Chondrocyte (in vitro differentiated cells): Measurements from ENCODE around the gene TMEM203. TPM values are rescaled to one million over a fixed set of nuclear protein-coding genes. Genes with fewer than 3 reads are reported as not detected.

Experiments used
- DNase-seq: peaks from one replicate; pipeline ENCODE4 v3.0.0; 2021; ENCODE audit warnings: mixed read lengths, low spot score
- H3K27ac Mint-ChIP-seq: one replicate; pipeline ENCODE4 v1.8.0; 2021; ENCODE audit warnings: mild to moderate bottlenecking, moderate library complexity, mixed read lengths; ENCODE audit not compliant: unreplicated experiment
- H3K27me3 Mint-ChIP-seq: 2 replicates; pipeline ENCODE4 v1.8.0; 2021; ENCODE audit warnings: low read depth, mixed read lengths
- H3K36me3 Mint-ChIP-seq: 2 replicates; pipeline ENCODE4 v1.8.0; 2021; ENCODE audit warnings: low read depth, mixed read lengths
- H3K4me1 Mint-ChIP-seq: 2 replicates; pipeline ENCODE4 v1.8.0; 2021; ENCODE audit warnings: low read depth, mild to moderate bottlenecking, mixed read lengths
- H3K4me3 Mint-ChIP-seq: one replicate; pipeline ENCODE4 v1.8.0; 2021; ENCODE audit warnings: mild to moderate bottlenecking, moderate library complexity, mixed read lengths; ENCODE audit not compliant: unreplicated experiment
- H3K9me3 Mint-ChIP-seq: 2 replicates; pipeline ENCODE4 v1.8.0; 2021; ENCODE audit warnings: low read depth, mixed read lengths
- microRNA-seq: library from miRNA; unstranded; fragments of <30 nt; microRNA quantifications from one replicate; pipeline ENCODE4 v1.2.0, GENCODE V29; 2020; ENCODE audit warnings: borderline number of aligned reads
- total RNA-seq: library from RNA; stranded (reverse); gene quantifications from 3 replicates; pipeline ENCODE4 v1.2.1, GENCODE V29; 2021
- TF ChIP-seq, protein P1 (sequence below): fragments of 200-600 bp; sonication (generic); IDR thresholded peaks from 2 replicates; pipeline ENCODE4 v1.5.0; 2021; ENCODE audit warnings: antibody characterized with exemption, mild to moderate bottlenecking, moderate library complexity

The TMEM203 gene
- total RNA-seq, 1 donor from 2014 or later = 34.9 TPM

DNA sequence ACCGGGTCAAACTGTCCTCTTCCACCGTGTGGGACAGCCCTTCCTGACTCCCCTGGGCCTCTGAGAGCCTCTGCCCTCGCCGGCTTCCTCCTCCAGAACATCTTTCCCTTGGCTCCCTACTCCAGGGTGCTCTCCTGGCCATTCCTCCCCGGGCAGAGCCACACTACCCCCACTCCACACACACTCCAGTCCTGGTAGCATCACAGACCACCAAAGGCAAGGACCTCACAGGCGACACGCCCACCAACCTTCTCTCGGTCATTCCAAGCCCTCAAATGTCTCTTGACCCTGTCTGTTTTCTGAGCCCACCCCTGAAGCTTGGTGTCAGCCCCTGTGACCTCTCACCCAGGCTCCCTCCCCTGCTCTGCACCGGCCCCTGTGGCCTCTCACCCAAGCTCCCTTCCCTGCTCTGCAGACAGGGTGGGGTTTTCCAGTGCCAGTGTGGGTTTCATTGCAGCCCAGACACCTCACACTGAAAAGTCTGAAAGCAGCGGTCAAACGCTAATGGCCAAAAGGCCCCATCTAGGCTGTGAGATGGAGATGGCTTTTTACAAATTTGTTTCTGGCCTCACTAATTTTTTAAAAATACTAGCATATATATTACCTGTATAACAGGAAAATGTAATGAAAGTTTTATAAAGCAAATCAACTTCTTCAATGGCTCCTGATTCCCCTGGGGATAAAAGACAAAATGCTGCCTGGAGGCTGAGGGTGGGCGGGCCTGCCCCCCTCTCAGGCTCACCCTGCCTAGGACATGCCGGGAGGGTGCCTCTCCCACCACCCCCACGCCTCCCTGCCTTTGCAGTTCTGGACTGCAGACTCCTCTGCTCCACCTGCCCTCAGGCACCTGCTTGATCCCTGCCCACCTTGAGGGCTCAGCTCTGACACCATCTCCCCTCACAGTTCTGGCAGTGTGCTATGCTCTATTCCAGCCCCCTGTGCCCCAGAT is 46.1 kb downstream of the TMEM203 start:
- Mint-ChIP-seq H3K4me1 (peaks cover 5% of the 10 kb centered on the region), H3K9me3 (no peaks in the 10 kb centered on the region), H3K27ac (no peak overlapping the region), H3K4me3 (no peak overlapping the region), H3K27me3 (peaks cover 35% of the 10 kb centered on the region), H3K36me3 (no peaks in the 10 kb centered on the region)
- TF ChIP-seq, protein P1, sequence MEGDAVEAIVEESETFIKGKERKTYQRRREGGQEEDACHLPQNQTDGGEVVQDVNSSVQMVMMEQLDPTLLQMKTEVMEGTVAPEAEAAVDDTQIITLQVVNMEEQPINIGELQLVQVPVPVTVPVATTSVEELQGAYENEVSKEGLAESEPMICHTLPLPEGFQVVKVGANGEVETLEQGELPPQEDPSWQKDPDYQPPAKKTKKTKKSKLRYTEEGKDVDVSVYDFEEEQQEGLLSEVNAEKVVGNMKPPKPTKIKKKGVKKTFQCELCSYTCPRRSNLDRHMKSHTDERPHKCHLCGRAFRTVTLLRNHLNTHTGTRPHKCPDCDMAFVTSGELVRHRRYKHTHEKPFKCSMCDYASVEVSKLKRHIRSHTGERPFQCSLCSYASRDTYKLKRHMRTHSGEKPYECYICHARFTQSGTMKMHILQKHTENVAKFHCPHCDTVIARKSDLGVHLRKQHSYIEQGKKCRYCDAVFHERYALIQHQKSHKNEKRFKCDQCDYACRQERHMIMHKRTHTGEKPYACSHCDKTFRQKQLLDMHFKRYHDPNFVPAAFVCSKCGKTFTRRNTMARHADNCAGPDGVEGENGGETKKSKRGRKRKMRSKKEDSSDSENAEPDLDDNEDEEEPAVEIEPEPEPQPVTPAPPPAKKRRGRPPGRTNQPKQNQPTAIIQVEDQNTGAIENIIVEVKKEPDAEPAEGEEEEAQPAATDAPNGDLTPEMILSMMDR = no peak
- DNase-seq = no peak

DNA sequence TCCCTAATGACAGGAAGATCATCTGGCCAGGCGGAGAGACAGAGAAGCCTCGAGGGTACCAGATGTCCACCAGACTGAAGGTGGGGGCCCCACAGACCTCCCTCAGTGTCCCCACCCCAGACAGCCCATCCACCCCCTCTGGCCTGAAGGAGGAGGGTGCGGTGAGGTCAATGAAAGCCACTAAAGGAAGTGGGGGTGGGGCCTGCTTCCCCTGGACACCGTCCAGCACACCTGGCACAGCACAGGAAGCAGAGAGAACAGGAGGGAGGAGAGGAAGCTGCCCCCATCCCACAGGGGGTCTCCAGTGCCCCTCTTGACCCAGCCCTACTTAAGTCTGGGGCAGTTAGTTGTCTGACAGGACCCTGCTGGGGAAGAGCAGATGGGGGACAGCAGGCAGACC is 46.8 kb downstream of the TMEM203 start:
- TF ChIP-seq, protein P1 = no peak

DNA sequence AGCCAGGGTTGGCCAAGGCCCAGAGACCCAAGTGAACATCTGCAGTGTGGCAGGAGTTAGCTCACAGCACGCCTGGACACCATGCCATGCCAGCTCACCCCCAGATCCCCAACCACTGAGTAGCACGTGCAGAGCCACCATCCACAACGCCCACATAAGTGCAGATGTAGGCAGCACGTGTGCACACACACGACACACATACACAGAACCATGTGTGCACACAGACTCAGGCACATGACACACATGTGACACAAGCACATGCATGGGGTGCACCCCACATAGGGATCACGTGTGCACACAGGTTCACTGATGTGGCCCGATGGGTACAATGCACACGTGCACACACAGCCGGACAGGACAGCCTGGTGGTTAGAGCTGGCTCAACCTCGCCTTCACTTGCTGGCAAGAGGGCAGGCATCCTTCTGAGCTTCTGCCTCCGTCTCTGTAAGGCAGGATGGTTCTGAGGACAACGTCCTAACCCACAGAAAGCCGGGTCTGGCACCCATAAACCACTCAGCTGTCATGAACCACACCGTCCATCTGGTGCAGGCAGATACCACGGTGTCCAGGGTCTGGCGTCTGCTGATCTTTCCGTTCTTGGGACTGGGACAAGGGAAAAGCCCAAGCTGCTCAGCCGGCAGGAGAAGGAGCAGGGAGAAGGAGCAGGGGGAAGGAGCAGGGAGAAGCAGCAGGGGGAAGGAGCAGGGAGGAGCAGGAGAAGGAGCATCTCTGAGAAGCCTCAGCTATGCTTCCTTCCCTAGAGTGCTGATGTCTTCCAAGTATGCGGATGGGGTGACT is 47.6 kb downstream of the TMEM203 start:
- no peak for DNase-seq
- Mint-ChIP-seq H3K4me3 (no peak overlapping the region), H3K36me3 (no peaks in the 10 kb centered on the region), H3K27ac (no peak overlapping the region), H3K4me1 (no peaks in the 10 kb centered on the region), H3K27me3 (peaks cover 27% of the 10 kb centered on the region), H3K9me3 (no peaks in the 10 kb centered on the region)
- TF ChIP-seq, protein P1 = no peak

More for the DNA sequence above, 46.8 kb downstream of the TMEM203 start:
- H3K4me1 Mint-ChIP-seq = peaks cover 5% of the 10 kb centered on the region
- H3K27ac Mint-ChIP-seq = no peak overlapping the region
- no peaks in the 10 kb centered on the region for H3K36me3 Mint-ChIP-seq
- no peaks in the 10 kb centered on the region for H3K9me3 Mint-ChIP-seq
- no peak overlapping the region for H3K4me3 Mint-ChIP-seq
- DNase-seq = no peak
- peaks cover 32% of the 10 kb centered on the region for H3K27me3 Mint-ChIP-seq

DNA sequence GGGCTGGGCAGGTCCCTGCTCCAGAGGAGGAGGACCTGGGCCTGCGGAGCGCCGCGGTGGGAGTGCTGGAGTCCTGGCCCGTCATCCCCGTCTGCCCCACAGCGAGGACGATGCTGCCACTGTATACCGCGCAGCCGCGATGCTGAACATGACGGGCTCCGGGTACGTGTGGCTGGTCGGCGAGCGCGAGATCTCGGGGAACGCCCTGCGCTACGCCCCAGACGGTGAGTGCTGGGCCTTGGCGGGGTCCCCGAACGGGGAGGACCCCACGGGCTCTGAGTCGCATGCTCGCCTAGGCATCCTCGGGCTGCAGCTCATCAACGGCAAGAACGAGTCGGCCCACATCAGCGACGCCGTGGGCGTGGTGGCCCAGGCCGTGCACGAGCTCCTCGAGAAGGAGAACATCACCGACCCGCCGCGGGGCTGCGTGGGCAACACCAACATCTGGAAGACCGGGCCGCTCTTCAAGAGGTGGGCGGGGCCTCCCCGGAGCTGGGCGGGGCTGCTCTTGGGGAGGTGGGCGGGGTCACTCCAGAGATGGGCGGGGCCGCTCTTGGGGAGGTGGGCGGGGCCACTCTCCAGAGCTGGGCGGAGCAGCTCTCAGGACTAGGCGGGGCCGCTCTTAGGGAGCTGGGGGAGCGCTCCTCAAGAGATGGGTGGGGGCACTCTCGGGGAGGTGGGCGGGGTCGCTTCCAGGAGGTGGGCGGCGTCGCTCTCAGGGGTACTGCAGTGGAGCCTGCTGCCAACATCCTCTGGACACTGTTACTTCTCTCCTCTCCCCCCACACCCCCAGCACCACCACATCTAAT is 48.7 kb downstream of the TMEM203 start:
- Mint-ChIP-seq H3K4me3 (no peak overlapping the region), H3K4me1 (no peaks in the 10 kb centered on the region), H3K9me3 (no peaks in the 10 kb centered on the region), H3K27me3 (peaks cover 24% of the 10 kb centered on the region), H3K36me3 (no peaks in the 10 kb centered on the region), H3K27ac (no peak overlapping the region)
- no peak for DNase-seq
- TF ChIP-seq, protein P1 = no peak

Small RNA genes lying within 50 kb of the gene (microRNA-seq; reads per million reads assigned to microRNA genes)
- not detected for gene MIR3621

Other genes with a start within 250 kb of the TMEM203 start
- gene PTGDS, start 228.1 kb downstream of the TMEM203 start, total RNA-seq = 24.2 to 80.4 TPM (median 76.8 TPM) in 3 replicates
- 0.15 to 5.8 TPM (median 5.2 TPM) in 3 replicates for gene LCNL1, start 222.7 kb downstream of the TMEM203 start, total RNA-seq
- 34.4 to 38.7 TPM (median 36.8 TPM) in 3 replicates for gene PAXX, start 213.2 kb downstream of the TMEM203 start, total RNA-seq
- gene CLIC3, start 209.1 kb downstream of the TMEM203 start, total RNA-seq = 4.9 to 5.5 TPM in 2 of 3 replicates, not detected in the other
- 55.3 to 62.4 TPM (median 59.1 TPM) in 3 replicates for gene ABCA2, start 177.4 kb downstream of the TMEM203 start, total RNA-seq
- not detected in 3 replicates for gene FUT7, start 173.6 kb downstream of the TMEM203 start, total RNA-seq
- gene NPDC1, start 159.5 kb downstream of the TMEM203 start, total RNA-seq = 88.1 to 90.8 TPM (median 88.7 TPM) in 3 replicates
- 0.15 TPM in 1 of 3 replicates, not detected in the others for gene ENTPD2, start 151.6 kb downstream of the TMEM203 start, total RNA-seq
- 0.87 to 3.2 TPM (median 2.5 TPM) in 3 replicates for gene SAPCD2, start 135.1 kb downstream of the TMEM203 start, total RNA-seq
- 26.1 to 44.0 TPM (median 41.7 TPM) in 3 replicates for gene UAP1L1, start 128.1 kb downstream of the TMEM203 start, total RNA-seq
- 105 to 117 TPM (median 106 TPM) in 3 replicates for gene MAN1B1, start 118.7 kb downstream of the TMEM203 start, total RNA-seq
- gene DPP7, start 90.9 kb downstream of the TMEM203 start, total RNA-seq = 54.0 to 85.0 TPM (median 82.2 TPM) in 3 replicates
- gene GRIN1, start 66.5 kb downstream of the TMEM203 start, total RNA-seq = 0.07 TPM in 1 of 3 replicates, not detected in the others
- not detected in 3 replicates for gene LRRC26, start 35.6 kb downstream of the TMEM203 start, total RNA-seq
- gene TMEM210, start 33.6 kb downstream of the TMEM203 start, total RNA-seq = not detected in 3 replicates
- 40.3 to 62.6 TPM (median 41.0 TPM) in 3 replicates for gene ANAPC2, start 17.1 kb downstream of the TMEM203 start, total RNA-seq
- gene SSNA1, start 17.0 kb downstream of the TMEM203 start, total RNA-seq = 54.5 to 57.8 TPM (median 55.5 TPM) in 3 replicates
- gene TPRN, start 4.9 kb downstream of the TMEM203 start, total RNA-seq = 19.5 to 20.0 TPM (median 19.7 TPM) in 3 replicates
- gene NDOR1, start 52 bp upstream of the TMEM203 start, total RNA-seq = 10.8 to 17.7 TPM (median 13.2 TPM) in 3 replicates
- 3.3 to 4.4 TPM (median 3.6 TPM) in 3 replicates for gene RNF208, start 16.6 kb upstream of the TMEM203 start, total RNA-seq
- 0.44 to 0.92 TPM (median 0.79 TPM) in 3 replicates for gene CYSRT1, start 19.5 kb upstream of the TMEM203 start, total RNA-seq
- 0.22 TPM in 1 of 3 replicates, not detected in the others for gene RNF224, start 21.9 kb upstream of the TMEM203 start, total RNA-seq
- gene SLC34A3, start 25.3 kb upstream of the TMEM203 start, total RNA-seq = not detected in 3 replicates
- 117 to 155 TPM (median 121 TPM) in 3 replicates for gene TUBB4B, start 35.6 kb upstream of the TMEM203 start, total RNA-seq
- gene STPG3, start 45.6 kb upstream of the TMEM203 start, total RNA-seq = not detected in 3 replicates
- gene NELFB, start 49.7 kb upstream of the TMEM203 start, total RNA-seq = 48.0 to 55.1 TPM (median 52.4 TPM) in 3 replicates
- gene TOR4A, start 72.1 kb upstream of the TMEM203 start, total RNA-seq = 0.85 to 3.5 TPM (median 3.4 TPM) in 3 replicates
- gene NRARP, start 96.6 kb upstream of the TMEM203 start, total RNA-seq = 0.39 to 6.9 TPM (median 6.7 TPM) in 3 replicates
- gene EXD3, start 217.5 kb upstream of the TMEM203 start, total RNA-seq = 10.7 to 15.7 TPM (median 11.6 TPM) in 3 replicates
- 0.97 to 2.5 TPM (median 2.0 TPM) in 3 replicates for gene NOXA1, start 217.7 kb upstream of the TMEM203 start, total RNA-seq
- 0.10 TPM in 1 of 3 replicates, not detected in the others for gene ENTPD8, start 235.7 kb upstream of the TMEM203 start, total RNA-seq